ENCODE results near the gene RGS18.
"Not testable (repeated sequence)": the region's sequence is repeated elsewhere in the genome, so short reads cannot be mapped to it uniquely, and the experiment has no call there.

GRCh38 chr1:192130865-192131264 lies 27.4 kb upstream of the RGS18 start:
- not testable (repeated sequence) for TF ChIP-seq CTCF, POLR2A (IDR thresholded peaks at IDR 0.05)

All from Peyer's patch (tissue), 4 donors.